ENCODE measurements around the gene EGFL7. TPM values are rescaled to one million over a fixed set of nuclear protein-coding genes. Genes with fewer than 3 reads are reported as not detected.

EGFL7 gene
- total RNA-seq, 1 donor from 2014 or later = 272 TPM

DNA sequence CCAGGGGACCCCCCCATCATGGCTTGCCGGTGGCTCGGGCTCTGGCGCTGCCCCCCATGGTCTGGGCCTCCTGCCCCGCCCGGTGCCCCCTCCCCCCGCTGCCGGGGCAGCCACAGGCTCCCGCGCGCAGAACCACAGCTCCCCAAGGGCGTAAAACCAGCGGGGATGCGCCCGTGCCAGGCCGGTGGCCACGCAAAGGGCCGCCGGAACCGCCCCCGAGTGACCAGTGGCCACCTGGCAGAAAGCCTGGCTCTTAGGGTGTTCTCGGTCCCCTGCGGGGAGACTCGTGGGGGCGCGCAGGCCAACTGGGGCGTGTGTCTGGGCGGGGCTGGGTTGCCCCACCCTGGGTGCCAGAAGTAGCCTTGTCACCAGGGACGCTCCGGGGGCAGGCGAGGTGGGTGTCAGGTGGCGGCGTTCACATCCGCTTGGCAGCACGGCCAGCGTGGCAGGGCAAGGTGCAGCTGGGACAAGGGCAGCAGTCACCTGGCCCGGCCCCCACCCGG, 25.1 kb downstream of the EGFL7 start:
- no peaks in the 10 kb centered on the region for H3K27me3 ChIP-seq
- no peaks in the 10 kb centered on the region for H3K9me3 ChIP-seq
- TF ChIP-seq POLR2AphosphoS5 (IDR thresholded peaks at IDR 0.05; ENCODE audit: insufficient read depth in 1 of 2, low read depth in 1 of 2) = peak in 1 of 2 donors; percentile 21
- TF ChIP-seq CTCF (IDR thresholded peaks at IDR 0.05) = no peak
- intact Hi-C loops (cut with DNase I) = no loop called here
- peaks cover 30% of the 10 kb centered on the region for H3K4me1 ChIP-seq
- H3K4me3 ChIP-seq = peak overlapping the region; percentile 84 to 90
- no peaks in the 10 kb centered on the region for H3K36me3 ChIP-seq
- DNase-seq (ENCODE audit: extremely low spot score in 2 of 2) = no peak
- peak overlapping the region; percentile 71 for H3K27ac ChIP-seq

DNA sequence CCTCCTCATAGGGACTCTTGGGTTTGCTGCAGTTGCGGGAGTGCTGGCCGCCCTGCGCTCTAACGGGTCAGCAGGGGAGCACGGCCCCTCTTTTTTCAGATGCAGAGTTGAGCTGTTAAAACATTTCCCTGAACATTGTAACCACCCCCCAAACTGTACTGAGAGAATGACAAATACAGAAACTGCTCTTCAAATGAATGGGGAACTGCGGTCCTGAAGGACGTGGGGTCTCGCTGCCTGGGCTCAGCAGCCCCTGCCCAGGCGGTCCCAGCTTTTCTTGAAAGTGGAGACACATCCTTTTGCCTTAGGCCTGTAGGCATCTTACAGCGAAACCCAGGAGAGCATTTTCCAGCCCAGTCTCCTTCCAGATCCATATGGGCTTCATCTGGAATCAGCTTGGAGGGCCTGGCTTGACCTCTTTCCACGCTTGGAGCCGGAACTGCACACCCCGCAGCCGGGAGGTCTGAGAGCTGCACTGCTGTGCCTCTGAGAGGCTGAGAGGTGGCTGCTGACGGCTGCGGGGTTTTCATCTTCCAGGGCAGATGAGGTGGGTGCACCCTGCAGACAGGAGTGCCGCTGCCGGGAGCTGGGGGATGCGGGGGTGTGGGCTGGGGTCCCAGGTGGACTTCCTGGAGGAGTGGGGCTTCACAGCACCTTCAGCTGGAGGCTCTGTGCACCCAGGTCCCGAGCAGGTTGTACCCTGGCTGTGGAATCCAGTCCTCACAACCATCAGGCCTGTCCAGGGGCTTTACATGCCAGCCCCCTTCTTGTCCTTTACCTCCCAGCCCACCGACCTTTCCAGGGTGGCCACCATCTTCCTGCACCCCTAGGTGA, 25.8 kb downstream of the EGFL7 start:
- no peak for DNase-seq (ENCODE audit: extremely low spot score in 2 of 2)
- no peaks in the 10 kb centered on the region for H3K9me3 ChIP-seq
- TF ChIP-seq POLR2AphosphoS5 (IDR thresholded peaks at IDR 0.05; ENCODE audit: insufficient read depth in 1 of 2, low read depth in 1 of 2) = no peak
- no peak for TF ChIP-seq POLR2A (IDR thresholded peaks at IDR 0.05)
- no peak for TF ChIP-seq CTCF (IDR thresholded peaks at IDR 0.05)
- H3K4me1 ChIP-seq = peaks cover 36% of the 10 kb centered on the region
- H3K27ac ChIP-seq = peak overlapping the region; percentile 71
- no peaks in the 10 kb centered on the region for H3K36me3 ChIP-seq
- H3K4me3 ChIP-seq = no peak overlapping the region
- intact Hi-C loops (cut with DNase I) = no loop called here
- H3K27me3 ChIP-seq = no peaks in the 10 kb centered on the region

- DNase-seq (ENCODE audit: extremely low spot score in 2 of 2) = no peak
- no peaks in the 10 kb centered on the region for H3K27me3 ChIP-seq
- no peaks in the 10 kb centered on the region for H3K9me3 ChIP-seq
- intact Hi-C loops (cut with DNase I) = no loop called here
- H3K36me3 ChIP-seq = no peaks in the 10 kb centered on the region
- no peak overlapping the region for H3K27ac ChIP-seq
- TF ChIP-seq POLR2AphosphoS5 (IDR thresholded peaks at IDR 0.05; ENCODE audit: insufficient read depth in 1 of 2, low read depth in 1 of 2) (no peak), CTCF (IDR thresholded peaks at IDR 0.05) (no peak), POLR2A (IDR thresholded peaks at IDR 0.05) (no peak)
- H3K4me1 ChIP-seq = peaks cover 42% of the 10 kb centered on the region
- H3K4me3 ChIP-seq = no peak overlapping the region
Measured at GRCh38 chr9:136689108-136689460, 26.4 kb downstream of the EGFL7 start.

DNA sequence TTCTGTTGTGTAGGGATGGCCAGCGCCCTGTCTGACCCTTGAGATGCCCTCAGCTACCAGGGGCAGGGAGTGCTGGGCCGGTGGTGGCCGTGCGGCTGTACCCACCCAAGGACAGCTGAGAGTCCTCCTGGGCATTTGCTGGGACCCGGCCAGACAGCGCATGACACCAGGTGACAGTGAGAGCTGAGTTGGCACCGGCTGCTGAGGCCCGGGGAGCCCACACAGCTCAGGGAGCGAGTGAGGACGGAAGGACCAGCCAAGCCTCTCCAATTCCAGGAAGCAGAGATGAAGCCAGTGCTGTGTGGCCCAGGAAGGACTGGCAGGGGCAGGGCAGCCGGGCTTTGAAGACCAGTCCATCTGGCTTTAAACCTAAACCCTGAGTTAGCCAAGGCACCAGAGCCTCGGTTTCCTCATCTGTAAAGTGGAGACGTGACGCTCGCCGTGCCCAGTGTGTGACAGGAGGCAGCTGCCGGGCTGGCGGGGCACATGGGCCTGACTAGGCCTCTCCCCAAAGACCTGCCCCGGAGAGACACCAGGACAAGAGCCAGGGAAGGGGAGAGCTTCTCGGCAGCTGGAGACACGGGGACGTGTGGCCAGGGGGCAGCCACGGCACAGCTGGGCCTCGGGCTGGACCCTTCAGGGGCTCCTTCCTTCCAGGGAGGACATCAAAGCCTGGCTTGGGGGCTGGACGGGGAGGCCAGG, 27.5 kb downstream of the EGFL7 start:
- Histone ChIP-seq H3K36me3 (no peaks in the 10 kb centered on the region), H3K9me3 (no peaks in the 10 kb centered on the region), H3K27me3 (no peaks in the 10 kb centered on the region), H3K4me1 (peaks cover 37% of the 10 kb centered on the region), H3K4me3 (no peak overlapping the region), H3K27ac (no peak overlapping the region)
- no peak for DNase-seq (ENCODE audit: extremely low spot score in 2 of 2)
- intact Hi-C loops (cut with DNase I) = no loop called here
- no peak for TF ChIP-seq POLR2AphosphoS5 (IDR thresholded peaks at IDR 0.05; ENCODE audit: insufficient read depth in 1 of 2, low read depth in 1 of 2)
- TF ChIP-seq POLR2A (IDR thresholded peaks at IDR 0.05) = no peak
- TF ChIP-seq CTCF (IDR thresholded peaks at IDR 0.05) = no peak

All from vagina (tissue), 2 donors.